H1 (cell line): Measurements from ENCODE around the gene CTNND2. TPM values are rescaled to one million over a fixed set of nuclear protein-coding genes. Genes with fewer than 3 reads are reported as not detected.

Experiments
- CTCF ChIA-PET: fragments of 300-600 bp; sonication (Branson Sonifier 250); formaldehyde crosslinking; loops from one replicate; lab custom pipeline; 2021; ENCODE audit not compliant: partially characterized antibody; lab: Charles Lee
- POLR2A ChIA-PET: fragments of 300-600 bp; sonication (Branson Sonifier 250); formaldehyde crosslinking; loops from one replicate; lab custom pipeline; 2021; ENCODE audit warnings: inconsistent platforms; ENCODE audit not compliant: partially characterized antibody; lab: Charles Lee
- DNase-seq, 2 experiments: peaks; one replicate each; pipeline versions ENCODE4 v3.0.0 to v3.0.0-alpha.2; 2010 to 2022; ENCODE audit warnings: low spot score in 2 of 2, low read depth in 1 of 2, mixed read lengths in 1 of 2
- FAIRE-seq: peaks from 2 replicates; lab custom pipeline; 2011; peaks lifted over from hg19 to GRCh38; lab: Jason Lieb, UNC
- H2AFZ ChIP-seq: 2 replicates; pipeline ENCODE4 v1.8.1; 2012; ENCODE audit warnings: low read length, inconsistent platforms
- H2AK5ac ChIP-seq: 2 replicates; pipeline ENCODE4 v1.6.1; 2013; ENCODE audit warnings: low read depth, low read length
- H2BK120ac ChIP-seq: replicated peaks from 2 replicates; pipeline ENCODE3; 2013; ENCODE audit warnings: low read depth, low read length, inconsistent platforms
- H2BK12ac ChIP-seq: 2 replicates; pipeline ENCODE4 v1.6.1; 2013; ENCODE audit warnings: low read depth, low read length
- H2BK15ac ChIP-seq: 2 replicates; pipeline ENCODE4 v1.6.1; 2013; ENCODE audit warnings: low read length
- H2BK20ac ChIP-seq: 2 replicates; pipeline ENCODE4 v1.6.1; 2013; ENCODE audit warnings: low read length
- H2BK5ac ChIP-seq: 2 replicates; pipeline ENCODE4 v1.6.1; 2013; ENCODE audit warnings: low read depth, low read length
- H3K14ac ChIP-seq: 2 replicates; pipeline ENCODE4 v1.6.1; 2013; ENCODE audit warnings: inconsistent platforms; ENCODE audit not compliant: insufficient read length
- H3K18ac ChIP-seq: 2 replicates; pipeline ENCODE4 v1.6.1; 2013; ENCODE audit warnings: low read length; ENCODE audit errors: extremely low read depth
- H3K23ac ChIP-seq: 2 replicates; pipeline ENCODE4 v1.6.1; 2013; ENCODE audit warnings: inconsistent platforms; ENCODE audit not compliant: insufficient read length
- H3K23me2 ChIP-seq: 2 replicates; pipeline ENCODE4 v1.6.1; 2013; ENCODE audit warnings: low read depth, low read length
- H3K27ac ChIP-seq: 2 replicates; pipeline ENCODE4 v1.6.1; 2011; ENCODE audit warnings: low read depth, low read length, inconsistent platforms
- H3K27me3 ChIP-seq, 4 experiments: replicated peaks in 1 of 4; 1 replicate in 1 of 4; 2 replicates in 3 of 4; pipeline versions ENCODE4 v1.6.1 to v1.8.1; 2011 to 2013; ENCODE audit warnings: low read length in 3 of 4, mild to moderate bottlenecking in 3 of 4, inconsistent platforms in 2 of 4, mixed read lengths in 2 of 4, moderate library complexity in 1 of 4; ENCODE audit not compliant: control insufficient read depth in 3 of 4, insufficient read depth in 3 of 4; ENCODE audit errors: extremely low read depth in 1 of 4
- H3K36me3 ChIP-seq, 4 experiments: 2 replicates each; pipeline versions ENCODE4 v1.6.1 to v1.8.1; 2011 to 2013; ENCODE audit warnings: mild to moderate bottlenecking in 4 of 4, low read length in 3 of 4, moderate library complexity in 2 of 4, control low read depth in 1 of 4, inconsistent platforms in 1 of 4; ENCODE audit not compliant: insufficient read depth in 4 of 4, control insufficient read depth in 2 of 4
- H3K4ac ChIP-seq: replicated peaks from 2 replicates; pipeline ENCODE3; 2013; ENCODE audit warnings: low read length, low read depth, mixed read lengths, inconsistent platforms; ENCODE audit not compliant: insufficient read length
- H3K4me1 ChIP-seq, 4 experiments: replicated peaks in 1 of 4; 1 replicate in 1 of 4; 2 replicates in 3 of 4; pipeline versions ENCODE4 v1.6.1 to v1.8.1; 2011 to 2013; ENCODE audit warnings: low read length in 3 of 4, inconsistent platforms in 2 of 4, mixed read lengths in 1 of 4; ENCODE audit not compliant: insufficient read depth in 4 of 4, control insufficient read depth in 3 of 4
- H3K4me2 ChIP-seq, 2 experiments: 2 replicates each; pipeline versions ENCODE4 v1.6.1 to v1.8.1; 2011 to 2013; ENCODE audit warnings: low read depth in 2 of 2, low read length in 2 of 2, control low read depth in 1 of 2, inconsistent platforms in 1 of 2, mild to moderate bottlenecking in 1 of 2; ENCODE audit not compliant: insufficient read depth in 1 of 2
- H3K4me3 ChIP-seq, 4 experiments: fragments of 200-600, 300-600 bp in 1 of 4; sonication (generic), shearing (Covaris generic), sonication (Bioruptor Twin) in 1 of 4; 2 replicates each; pipeline versions ENCODE4 v1.5.1 to v1.8.1; 2011 to 2016; ENCODE audit warnings: low read length in 4 of 4, low read depth in 3 of 4, control low read depth in 2 of 4, inconsistent platforms in 2 of 4, mild to moderate bottlenecking in 2 of 4, mixed read lengths in 1 of 4, moderate library complexity in 1 of 4; ENCODE audit not compliant: insufficient read depth in 2 of 4; ENCODE audit errors: extremely low read depth in 1 of 4
- H3K56ac ChIP-seq: replicated peaks from 2 replicates; pipeline ENCODE3; 2013; ENCODE audit warnings: low read depth, mild to moderate bottlenecking, mixed read lengths, low read length, inconsistent platforms; ENCODE audit not compliant: insufficient read length
- H3K79me1 ChIP-seq: 2 replicates; pipeline ENCODE4 v1.6.1; 2013; ENCODE audit warnings: low read depth, low read length, control low read depth
- H3K79me2 ChIP-seq, 2 experiments: 2 replicates each; pipeline versions ENCODE4 v1.6.1 to v1.8.1; 2012 to 2013; ENCODE audit warnings: low read length in 2 of 2, mild to moderate bottlenecking in 2 of 2, inconsistent platforms in 1 of 2; ENCODE audit not compliant: insufficient read depth in 2 of 2, control insufficient read depth in 1 of 2
- H3K9ac ChIP-seq, 4 experiments: replicated peaks in 1 of 4; 1 replicate in 1 of 4; 2 replicates in 3 of 4; pipeline versions ENCODE4 v1.6.1 to v1.8.1; 2011 to 2013; ENCODE audit warnings: low read depth in 3 of 4, low read length in 3 of 4, control low read depth in 2 of 4, mild to moderate bottlenecking in 2 of 4, moderate library complexity in 2 of 4, inconsistent platforms in 1 of 4; ENCODE audit errors: extremely low read depth in 1 of 4
- H3K9me3 ChIP-seq, 2 experiments: 2 replicates each; pipeline versions ENCODE4 v1.6.1 to v1.8.1; 2012 to 2013; ENCODE audit warnings: mild to moderate bottlenecking in 2 of 2, moderate library complexity in 2 of 2, control low read depth in 1 of 2, inconsistent platforms in 1 of 2, low read depth in 1 of 2, low read length in 1 of 2, mixed read lengths in 1 of 2; ENCODE audit not compliant: insufficient read depth in 2 of 2
- H4K20me1 ChIP-seq, 2 experiments: replicated peaks in 1 of 2; 2 replicates each; pipeline versions ENCODE3 to v1.8.1; 2011 to 2013; ENCODE audit warnings: inconsistent platforms in 2 of 2, low read length in 2 of 2, mild to moderate bottlenecking in 1 of 2; ENCODE audit not compliant: insufficient read depth in 2 of 2, control insufficient read depth in 1 of 2
- H4K5ac ChIP-seq: 2 replicates; pipeline ENCODE4 v1.6.1; 2013; ENCODE audit warnings: low read length, low read depth, mixed read lengths, inconsistent platforms; ENCODE audit not compliant: insufficient read length
- H4K8ac ChIP-seq: 2 replicates; pipeline ENCODE4 v1.8.0; 2013; ENCODE audit warnings: mild to moderate bottlenecking, moderate library complexity, low read length, inconsistent platforms; ENCODE audit not compliant: insufficient read depth; ENCODE audit errors: extremely low read depth
- H4K91ac ChIP-seq: replicated peaks from 2 replicates; pipeline ENCODE3; 2013; ENCODE audit warnings: low read length, mixed read lengths, inconsistent platforms; ENCODE audit not compliant: insufficient read length
- BRCA1 ChIP-seq: IDR thresholded peaks from 2 replicates; pipeline ENCODE4 v1.6.1; 2012; ENCODE audit warnings: low read depth, low read length, improper control_type of control experiment
- NRF1 ChIP-seq: IDR thresholded peaks from 2 replicates; pipeline ENCODE4 v1.6.1; 2011; ENCODE audit warnings: mild to moderate bottlenecking, low read depth, low read length, improper control_type of control experiment
- RFX5 ChIP-seq: IDR thresholded peaks from 2 replicates; pipeline ENCODE4 v1.6.1; 2011; ENCODE audit warnings: low read depth, low read length, improper control_type of control experiment, borderline replicate concordance
- WGBS, 2 experiments: shearing (Covaris generic) in 1 of 2; methylation state at CpG; one replicate each; pipeline versions ENCODE4 v1.1.6 to v1.1.7; 2013 to 2015; ENCODE audit warnings: low lambda C conversion rate in 2 of 2, mixed read lengths in 2 of 2, inconsistent platforms in 1 of 2, low coverage in 1 of 2, missing lambda C conversion rate in 1 of 2; ENCODE audit not compliant: insufficient replicate concordance in 2 of 2, insufficient coverage in 1 of 2, insufficient read length in 1 of 2; ENCODE audit errors: extremely low coverage in 1 of 2, missing lambda C conversion rate in 1 of 2; 5-methylcytosine and 5-hydroxymethylcytosine counted together
- polyA plus RNA-seq, 7 experiments: library from polyadenylated mRNA; depleted of rRNA in 3 of 7; stranded (reverse) in 5 of 7; unstranded in 2 of 7; fragments of >200 nt in 5 of 7; fragments of 200-250 nt in 2 of 7; gene quantifications; 1 replicate in 5 of 7; 2 replicates in 1 of 7; 4 replicates in 1 of 7; pipeline versions ENCODE4 v1.2.1 to v1.2.3, GENCODE V29; 2011 to 2013; ENCODE audit warnings: missing spikeins in 2 of 7, mixed read lengths in 2 of 7
- total RNA-seq: library from RNA; stranded (reverse); fragmentation: NEBNext Ultra II Directional; extraction: Animal tissue kit (Norgen Biotek cat#: 25700); gene quantifications from 2 replicates; pipeline ENCODE4 v1.2.1, GENCODE V29; 2021
- TF ChIP-seq, protein P1 (sequence below): IDR thresholded peaks from 2 replicates; pipeline ENCODE4 v1.6.1; 2012; ENCODE audit warnings: low read length, inconsistent platforms

Gene CTNND2
- total and polyA plus RNA-seq, 2 of the 8 experiments (the other 6 are each of a cell fraction or from before 2014, with no cell fraction given), result 7.4 to 14.2 TPM

DNA sequence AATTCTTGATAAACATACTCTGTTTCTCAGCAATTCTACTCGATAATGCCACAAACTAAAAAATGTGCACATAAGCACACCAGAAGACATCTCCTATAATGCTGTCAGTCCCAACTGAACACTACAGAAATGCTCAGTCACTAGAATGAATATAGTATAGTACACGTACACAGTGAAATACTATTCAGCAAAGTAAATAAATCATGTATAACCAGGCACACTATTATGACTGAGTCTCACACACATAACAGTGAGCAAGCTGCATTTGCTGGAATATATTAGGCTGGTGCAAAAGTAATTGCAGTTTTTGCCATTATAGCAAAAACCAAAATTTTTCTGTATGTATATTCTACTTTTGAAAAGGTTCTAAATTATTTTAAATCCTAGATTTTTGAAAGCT, 310.2 kb downstream of the CTNND2 start:
- DNase-seq, result no peak
- TF ChIP-seq, protein P1, sequence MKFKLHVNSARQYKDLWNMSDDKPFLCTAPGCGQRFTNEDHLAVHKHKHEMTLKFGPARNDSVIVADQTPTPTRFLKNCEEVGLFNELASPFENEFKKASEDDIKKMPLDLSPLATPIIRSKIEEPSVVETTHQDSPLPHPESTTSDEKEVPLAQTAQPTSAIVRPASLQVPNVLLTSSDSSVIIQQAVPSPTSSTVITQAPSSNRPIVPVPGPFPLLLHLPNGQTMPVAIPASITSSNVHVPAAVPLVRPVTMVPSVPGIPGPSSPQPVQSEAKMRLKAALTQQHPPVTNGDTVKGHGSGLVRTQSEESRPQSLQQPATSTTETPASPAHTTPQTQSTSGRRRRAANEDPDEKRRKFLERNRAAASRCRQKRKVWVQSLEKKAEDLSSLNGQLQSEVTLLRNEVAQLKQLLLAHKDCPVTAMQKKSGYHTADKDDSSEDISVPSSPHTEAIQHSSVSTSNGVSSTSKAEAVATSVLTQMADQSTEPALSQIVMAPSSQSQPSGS, result no peak
- no peak for TF ChIP-seq RFX5
- no peak for TF ChIP-seq BRCA1
- TF ChIP-seq NRF1, result no peak
- Histone ChIP-seq H2AK5ac (no peak overlapping the region), H3K9me3 (peaks cover 0 to 9% of the 10 kb centered on the region in 2 experiments; a peak in 1 of 4 replicates), H3K18ac (no peak overlapping the region), H4K20me1 (no peaks in the 10 kb centered on the region), H3K79me2 (no peaks in the 10 kb centered on the region), H3K36me3 (no peaks in the 10 kb centered on the region), H2BK20ac (no peak overlapping the region), H2AFZ (no peak overlapping the region), H4K8ac (no peak overlapping the region), H3K4me1 (peaks cover 0 to 2% (median under 1%) of the 10 kb centered on the region in 4 experiments; a peak in 1 of 7 replicates), H4K5ac (no peak overlapping the region), H3K79me1 (no peaks in the 10 kb centered on the region), H3K4me3 (no peak overlapping the region), H2BK5ac (no peak overlapping the region), H3K27ac (no peak overlapping the region), H3K23me2 (no peaks in the 10 kb centered on the region), H2BK120ac (no peak overlapping the region), H3K9ac (no peak overlapping the region), H3K27me3 (no peaks in the 10 kb centered on the region), H2BK15ac (no peak overlapping the region), H3K14ac (no peak overlapping the region), H3K56ac (no peak overlapping the region), H3K4me2 (no peak overlapping the region), H3K23ac (no peak overlapping the region), H2BK12ac (no peak overlapping the region), H3K4ac (no peak overlapping the region), H4K91ac (no peak overlapping the region)
- ChIA-PET CTCF (no interaction called here), POLR2A (no interaction called here)
- no peak for FAIRE-seq
- 90% methylated on average over 2 of the region's 2 CpGs; no CpG with 5 or more reads in 1 of the 2 experiments for WGBS, 2 experiments
